Middle frontal gyrus (tissue), 1 donor: ENCODE measurements around the gene PARP11.
A peak's percentile ranks its signal among the peaks of the same experiment; 100 is the strongest.

Experiments
- DNase-seq: peaks from one replicate; pipeline ENCODE4 v3.0.0-alpha.2; 2015; ENCODE audit warnings: low spot score; ENCODE audit errors: extremely low spot score

PARP11 gene, protein sequence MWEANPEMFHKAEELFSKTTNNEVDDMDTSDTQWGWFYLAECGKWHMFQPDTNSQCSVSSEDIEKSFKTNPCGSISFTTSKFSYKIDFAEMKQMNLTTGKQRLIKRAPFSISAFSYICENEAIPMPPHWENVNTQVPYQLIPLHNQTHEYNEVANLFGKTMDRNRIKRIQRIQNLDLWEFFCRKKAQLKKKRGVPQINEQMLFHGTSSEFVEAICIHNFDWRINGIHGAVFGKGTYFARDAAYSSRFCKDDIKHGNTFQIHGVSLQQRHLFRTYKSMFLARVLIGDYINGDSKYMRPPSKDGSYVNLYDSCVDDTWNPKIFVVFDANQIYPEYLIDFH

GRCh38 chr12:3872800-3873636 is at the start of gene PARP11:
Gene PARP11, minus strand, starts transcription at chr12:3873399. Its CDS starts 170 bp downstream, at chr12:3873229.
- peak; percentile 93 for DNase-seq

DNA sequence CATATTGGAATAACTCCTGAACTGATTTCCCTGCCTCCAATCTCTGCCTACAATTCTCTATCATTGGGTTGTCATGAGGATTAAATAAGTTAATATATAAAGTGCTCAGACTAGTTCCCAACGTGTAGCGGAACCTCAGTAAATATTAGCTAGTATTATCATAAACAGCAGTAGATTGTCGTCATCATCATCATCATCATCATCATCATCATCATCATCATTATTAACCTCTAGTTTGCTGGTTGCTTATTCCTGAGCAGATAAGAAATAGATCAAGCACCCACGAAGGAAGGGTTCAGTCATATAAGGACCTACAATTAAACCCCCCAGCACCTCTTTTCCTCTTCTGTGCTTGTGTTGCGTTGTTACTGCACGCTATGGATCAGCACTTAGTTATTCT is 48.8 kb upstream of the PARP11 start:
- no peak for DNase-seq

DNA sequence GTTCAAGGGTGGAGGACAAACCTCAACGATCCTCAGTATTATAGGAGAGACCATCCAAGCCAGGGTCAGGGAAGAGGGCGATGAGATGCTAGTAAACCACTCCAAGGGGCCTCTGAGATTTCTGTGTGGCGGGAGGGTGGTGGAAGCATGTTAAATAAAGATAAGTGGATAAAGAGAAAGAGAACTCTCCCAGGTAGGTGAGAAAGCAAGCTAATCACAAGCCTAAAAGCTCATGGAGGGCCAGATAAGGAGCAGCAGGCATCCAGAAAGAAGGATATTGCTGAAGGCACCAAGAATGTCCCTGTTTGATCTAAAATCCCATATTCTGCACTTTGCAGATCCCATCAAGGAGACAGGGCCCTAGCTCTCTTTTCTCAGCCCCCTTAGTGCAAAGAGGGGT is 48.3 kb upstream of the PARP11 start:
- DNase-seq = no peak

DNA sequence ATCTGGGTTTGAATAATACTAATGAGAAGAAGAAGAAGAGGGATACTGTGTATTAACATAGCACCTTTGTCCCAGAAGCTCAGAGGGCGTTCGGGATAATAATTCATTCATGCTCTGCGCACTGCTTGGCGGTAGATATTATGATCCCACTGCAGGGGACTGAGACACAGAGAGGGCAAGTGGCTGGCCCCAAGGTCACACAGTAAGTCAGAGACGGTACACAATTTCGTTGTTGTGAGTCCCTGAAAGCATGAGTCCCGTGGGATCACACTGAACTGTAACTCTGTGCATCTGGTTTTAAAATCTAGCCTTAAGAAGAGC is 47.9 kb upstream of the PARP11 start:
- no peak for DNase-seq

DNA sequence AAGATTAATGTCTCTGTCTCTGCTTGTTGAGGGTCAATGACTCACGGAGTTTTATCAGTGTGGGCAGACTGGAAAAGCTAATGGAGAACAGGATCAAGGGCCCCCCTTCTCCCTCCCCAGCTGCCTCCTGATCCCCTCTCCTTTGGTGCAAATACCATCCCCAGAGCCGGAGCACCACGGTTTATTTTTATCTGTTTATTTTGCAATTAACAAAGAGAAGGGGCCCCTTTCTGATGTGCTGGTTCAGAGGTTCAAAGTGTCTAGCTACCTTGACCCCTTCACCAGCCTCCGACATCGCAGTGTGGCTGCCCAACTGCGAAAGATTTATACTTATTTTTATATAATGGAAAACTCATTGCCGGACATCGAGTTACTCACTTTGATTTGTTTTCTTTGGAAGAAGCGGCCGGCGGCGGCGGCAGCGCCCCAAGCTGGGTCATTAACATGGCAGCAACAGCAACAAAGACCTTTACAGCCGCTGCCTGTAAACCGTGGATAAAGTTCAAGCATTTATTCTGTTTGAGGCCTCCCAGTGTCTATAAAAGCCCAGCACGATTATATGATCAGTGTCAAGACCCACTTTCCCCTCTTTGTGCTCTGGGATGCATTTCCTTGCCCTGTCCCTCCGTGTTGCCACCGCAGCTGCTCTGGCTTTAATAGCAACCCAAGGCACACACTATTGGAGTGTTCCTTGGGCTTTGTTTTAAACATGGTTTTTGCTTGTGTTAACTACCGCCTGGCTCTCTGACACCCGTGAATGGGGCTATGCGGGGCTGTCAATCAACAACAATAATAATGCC is 47.4 kb upstream of the PARP11 start:
- DNase-seq = no peak

GRCh38 chr12:3913278-3913677 is 40.1 kb upstream of the PARP11 start:
- no peak for DNase-seq

- DNase-seq = no peak
These were observed 39.7 kb upstream of the PARP11 start for GRCh38 chr12:3912863-3913262.

- DNase-seq = no peak
These were observed 38.2 kb upstream of the PARP11 start for GRCh38 chr12:3911409-3911808.

GRCh38 chr12:3905664-3906063 is 32.5 kb upstream of the PARP11 start:
- DNase-seq = no peak

DNA sequence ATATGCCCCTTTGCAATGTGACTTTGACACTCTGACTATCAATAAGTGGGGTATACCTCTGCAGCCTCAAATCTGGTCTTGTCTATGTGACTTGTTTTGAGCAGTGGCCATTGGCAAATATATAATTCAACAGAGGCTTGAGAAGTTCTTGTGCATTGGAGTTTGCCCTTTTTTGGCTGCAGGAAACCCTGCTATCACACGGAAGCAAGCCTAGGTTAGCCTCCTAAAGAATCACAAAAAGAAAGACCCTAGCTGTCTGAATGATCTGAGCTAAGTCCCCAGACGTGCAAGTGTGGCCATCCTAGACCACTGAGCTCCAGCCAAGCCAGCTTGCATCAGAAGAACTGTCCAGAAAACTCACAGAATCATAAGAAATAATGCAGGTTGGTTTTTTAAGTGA is 31.8 kb upstream of the PARP11 start:
- DNase-seq = no peak

DNA sequence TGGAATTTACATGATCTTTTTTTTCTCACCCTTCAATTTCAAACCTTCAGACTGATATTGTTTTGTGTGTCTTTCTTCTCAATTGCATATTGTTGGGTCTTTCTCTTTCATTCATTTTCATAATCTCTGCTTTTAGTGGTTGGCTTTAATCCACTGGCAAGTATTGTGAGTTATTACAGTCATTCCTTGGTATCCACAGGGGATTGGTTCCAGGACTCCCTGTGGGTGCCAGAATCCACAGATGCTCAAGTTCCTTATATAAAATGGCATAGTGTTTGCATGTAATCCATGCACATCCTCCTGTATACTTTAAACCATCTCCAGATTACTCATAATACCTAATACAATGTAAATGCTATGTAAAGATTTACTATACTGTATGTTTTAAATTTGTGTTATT is 29.7 kb upstream of the PARP11 start:
- no peak for DNase-seq

DNA sequence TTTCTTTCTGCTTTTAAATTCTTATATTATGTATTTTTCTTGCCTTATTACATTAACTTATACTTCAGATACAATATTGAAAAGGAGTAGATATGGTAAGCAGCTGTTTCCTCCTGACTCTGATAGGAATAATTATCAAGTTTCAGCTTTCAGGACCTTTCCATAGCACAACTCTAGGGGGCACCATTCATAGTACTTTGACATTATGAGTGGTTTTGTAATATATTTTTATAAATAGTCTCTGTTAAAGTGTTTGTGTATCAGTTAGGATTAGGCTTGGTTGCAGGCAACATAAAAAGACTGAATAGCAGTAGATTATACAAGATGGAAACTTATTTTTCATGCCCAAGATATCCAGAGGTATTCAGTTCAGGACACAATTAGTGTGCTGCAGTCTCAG is 27.9 kb upstream of the PARP11 start:
- no peak for DNase-seq

DNA sequence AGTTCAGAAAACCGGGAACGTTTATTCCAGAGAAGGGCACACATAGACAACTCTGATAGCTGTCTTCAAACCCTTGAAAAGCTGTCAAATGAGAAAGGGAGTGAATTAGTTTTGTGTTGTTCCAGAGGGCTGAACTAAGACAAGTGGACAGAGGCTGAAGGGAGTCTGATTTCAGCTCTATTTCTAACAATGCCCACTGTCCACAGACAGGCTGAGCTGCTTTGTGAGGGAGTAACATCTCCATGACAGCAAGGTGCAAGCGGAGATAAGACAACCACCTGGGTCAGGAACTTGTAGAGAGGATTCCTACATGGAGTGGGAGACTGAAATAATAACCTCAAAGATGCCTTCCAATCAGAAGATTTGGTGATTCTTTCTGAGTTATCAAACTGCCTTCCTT is 25.6 kb upstream of the PARP11 start:
- no peak for DNase-seq

GRCh38 chr12:3897371-3897971 is 24.3 kb upstream of the PARP11 start:
- DNase-seq = no peak

DNA sequence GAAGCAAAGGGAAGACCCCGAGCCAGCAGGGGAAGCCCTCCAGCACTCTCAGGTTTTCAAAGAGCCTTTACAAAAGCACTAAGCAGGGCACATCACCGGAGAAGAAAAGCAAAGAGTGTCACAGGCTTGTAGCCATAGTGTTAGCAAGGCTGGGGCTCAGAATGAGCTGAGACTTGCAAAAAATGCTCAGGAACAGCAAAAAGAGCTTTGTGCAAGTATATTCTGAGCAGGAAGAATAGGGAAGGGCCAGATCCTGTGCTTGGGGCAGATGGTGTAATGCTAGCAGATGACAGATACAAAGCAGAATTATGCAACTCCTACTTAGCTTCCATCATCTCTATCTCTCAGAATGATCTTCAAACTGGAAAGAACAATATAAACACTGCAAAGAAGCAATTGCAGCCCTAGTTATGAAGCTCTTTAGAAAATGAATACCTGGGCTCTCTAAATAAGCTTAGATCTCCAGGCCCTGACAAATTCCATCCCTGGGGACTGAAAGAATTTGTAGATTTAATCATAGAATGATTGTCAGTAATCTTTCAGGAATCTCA is 23.7 kb upstream of the PARP11 start:
- DNase-seq = no peak

DNA sequence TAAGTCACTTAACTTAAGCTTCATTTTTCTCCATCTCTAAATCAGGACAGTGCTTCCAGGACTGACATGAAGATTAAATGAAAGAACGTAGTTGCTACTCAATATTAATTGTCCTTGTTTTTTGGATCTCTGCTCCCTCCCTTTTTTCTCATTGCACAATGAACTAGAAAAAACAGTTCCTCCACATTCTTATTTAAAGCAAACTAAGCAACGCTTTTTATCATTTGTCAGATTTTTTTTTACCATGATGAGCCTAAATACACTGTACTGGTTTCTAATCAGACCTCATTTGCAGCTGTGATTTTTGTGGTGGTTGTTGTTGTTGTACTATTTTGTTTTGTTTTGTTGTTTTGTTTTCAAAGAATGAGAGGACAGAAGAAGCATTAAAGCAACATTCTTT is 23.2 kb upstream of the PARP11 start:
- no peak for DNase-seq

DNA sequence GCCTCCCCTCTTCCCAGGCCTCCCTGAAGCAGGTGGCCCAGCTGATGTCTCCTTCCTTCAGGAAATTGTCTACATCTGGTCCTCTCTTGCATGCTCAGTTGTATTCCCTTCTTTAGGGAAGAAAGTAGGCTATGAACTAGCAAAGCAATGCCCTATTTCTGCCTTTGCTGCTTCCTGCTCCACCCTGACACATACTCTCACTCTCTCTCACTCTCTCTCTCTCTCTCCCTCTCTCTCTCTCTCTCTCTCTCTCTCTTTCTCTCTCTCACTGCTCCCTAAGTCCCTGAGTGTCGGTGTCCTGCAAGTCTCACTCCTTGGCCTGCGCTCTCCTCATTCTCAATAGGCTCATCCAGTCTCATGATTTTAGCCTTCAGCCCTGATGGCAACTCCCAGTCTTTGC is 19.4 kb upstream of the PARP11 start:
- no peak for DNase-seq

DNA sequence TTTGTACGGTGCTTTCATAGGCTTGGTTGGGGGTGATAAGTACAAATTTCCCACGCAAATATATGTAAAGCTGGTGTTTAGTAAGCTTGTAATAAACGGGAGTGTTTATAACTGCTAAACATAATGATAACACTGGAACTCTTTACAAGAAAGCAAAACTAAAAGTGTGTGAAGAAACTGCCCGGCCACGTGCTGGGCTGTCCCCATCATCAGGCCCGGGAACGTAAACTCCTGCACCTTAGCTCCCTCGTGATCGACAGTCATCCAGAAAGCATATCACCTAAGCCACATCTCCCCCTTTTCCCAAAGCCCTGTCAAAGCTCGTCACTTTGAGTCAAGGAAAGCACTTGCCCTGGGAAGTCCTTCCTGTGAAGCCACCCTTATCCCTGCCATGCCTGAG is 18.0 kb upstream of the PARP11 start:
- DNase-seq = no peak

- no peak for DNase-seq
These were observed 15.5 kb upstream of the PARP11 start for GRCh38 chr12:3888659-3889058.

DNA sequence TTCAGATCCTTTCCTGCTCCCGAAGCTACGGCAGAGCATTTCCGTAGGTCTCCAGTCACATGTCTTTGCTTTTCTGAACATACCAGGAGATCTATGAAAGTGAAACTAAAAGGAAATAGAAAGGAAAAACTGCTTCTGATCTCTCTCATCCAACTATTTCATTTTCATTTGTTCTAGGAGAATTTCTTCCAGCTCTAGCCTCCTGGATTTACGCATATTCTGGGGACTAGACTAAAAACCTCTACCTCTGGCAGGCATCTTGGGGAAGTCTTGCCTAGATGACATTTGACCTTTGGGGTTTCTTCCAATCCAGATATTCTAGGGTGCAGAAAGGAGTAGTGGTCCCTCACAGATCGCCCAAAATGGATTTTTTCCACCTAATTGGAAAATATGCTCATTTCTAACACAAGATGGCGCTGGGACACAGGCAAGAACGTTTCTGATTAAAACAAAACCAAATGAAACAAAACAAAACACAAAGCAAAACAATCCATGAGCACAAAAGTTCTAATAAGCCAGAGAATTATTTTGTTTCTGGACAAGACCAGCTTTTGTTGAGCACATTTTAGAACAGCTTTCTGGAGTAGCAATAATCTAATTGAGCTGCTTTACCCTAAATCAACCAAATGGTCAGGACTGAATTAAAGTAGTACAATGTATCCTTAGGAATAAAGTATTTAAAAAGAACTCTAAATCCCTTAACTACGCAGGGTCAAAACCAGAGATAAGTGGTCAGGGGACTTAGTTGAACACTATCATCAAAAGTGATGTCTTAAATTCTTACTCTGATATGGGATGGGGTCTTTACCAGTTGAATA is 12.3 kb upstream of the PARP11 start:
- peak; percentile 40 for DNase-seq

DNA sequence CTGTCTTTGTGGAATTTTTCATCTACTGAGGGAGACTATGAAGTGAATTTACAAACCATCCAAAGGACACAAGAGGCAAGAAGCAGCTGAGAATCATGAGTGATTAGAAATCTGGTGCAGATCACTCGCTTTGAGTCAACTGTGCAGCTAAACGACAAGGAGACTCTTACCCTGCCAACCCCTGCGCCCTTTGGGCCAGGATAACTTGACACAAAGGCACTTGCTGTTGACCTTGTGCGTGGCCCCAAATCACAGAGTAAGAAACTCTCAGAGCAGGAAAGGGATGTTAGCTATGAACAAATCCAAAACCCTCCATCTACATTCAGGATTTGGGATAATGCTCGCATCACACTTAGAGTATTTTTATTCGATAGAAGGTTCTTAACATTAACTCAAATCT is 11.5 kb upstream of the PARP11 start:
- DNase-seq = no peak
